Loucy (cell line): ENCODE results near the gene MYG1.

Experiments
- H2AFZ ChIP-seq: fragments of 200-600 bp; sonication (generic); 2 replicates; pipeline ENCODE4 v1.6.0; 2016; ENCODE audit warnings: antibody characterized with exemption, mild to moderate bottlenecking, low read length, moderate library complexity
- H3F3A ChIP-seq: fragments of 200-600 bp; 2 replicates; pipeline ENCODE4 v1.6.0; 2016; ENCODE audit warnings: antibody characterized with exemption, low read depth, mild to moderate bottlenecking
- H3K27me3 ChIP-seq: fragments of 200-600 bp; sonication (generic); 2 replicates; pipeline ENCODE4 v1.6.1; 2014; ENCODE audit warnings: low read length, mild to moderate bottlenecking; ENCODE audit not compliant: insufficient read depth, poor library complexity, severe bottlenecking
- H3K36me3 ChIP-seq: fragments of 200-600 bp; sonication (generic); 2 replicates; pipeline ENCODE4 v1.6.1; 2016; ENCODE audit warnings: low read length; ENCODE audit not compliant: insufficient read depth
- H3K4me1 ChIP-seq: fragments of 200-600 bp; sonication (generic); 2 replicates; pipeline ENCODE4 v1.5.1; 2014; ENCODE audit warnings: low read length, mild to moderate bottlenecking; ENCODE audit not compliant: insufficient read depth, poor library complexity, severe bottlenecking
- H3K4me2 ChIP-seq: fragments of 200-600 bp; sonication (generic); 2 replicates; pipeline ENCODE4 v1.6.0; 2014; ENCODE audit warnings: antibody characterized with exemption, low read length, low read depth, mild to moderate bottlenecking; ENCODE audit not compliant: poor library complexity, severe bottlenecking
- H3K4me3 ChIP-seq: fragments of 200-600 bp; sonication (generic); 2 replicates; pipeline ENCODE4 v1.5.1; 2014; ENCODE audit warnings: low read length, mild to moderate bottlenecking, mixed read lengths; ENCODE audit not compliant: poor library complexity, severe bottlenecking
- H3K79me2 ChIP-seq: fragments of 200-600 bp; sonication (generic); 2 replicates; pipeline ENCODE4 v1.6.1; 2014; ENCODE audit warnings: low read length; ENCODE audit not compliant: insufficient read depth
- H3K9ac ChIP-seq: fragments of 200-600 bp; sonication (generic); 2 replicates; pipeline ENCODE4 v1.6.0; 2014; ENCODE audit warnings: mild to moderate bottlenecking, low read depth, low read length, moderate library complexity; ENCODE audit not compliant: poor library complexity, severe bottlenecking
- H3K9me2 ChIP-seq: fragments of 200-600 bp; sonication (generic); replicated peaks from 2 replicates; pipeline ENCODE4 v1.6.1; 2016; ENCODE audit warnings: low read depth, low read length, mixed read lengths
- H3K9me3 ChIP-seq: fragments of 200-600 bp; sonication (generic); 2 replicates; pipeline ENCODE4 v1.6.1; 2014; ENCODE audit warnings: mild to moderate bottlenecking, antibody characterized with exemption, low read length, low read depth; ENCODE audit not compliant: insufficient read depth
- H4K20me1 ChIP-seq: fragments of 200-600 bp; sonication (generic); 2 replicates; pipeline ENCODE4 v1.6.0; 2014; ENCODE audit warnings: antibody characterized with exemption, low read length, mild to moderate bottlenecking; ENCODE audit not compliant: insufficient read depth, poor library complexity, severe bottlenecking
- CTCF ChIP-seq: fragments of 200-600 bp; sonication (generic); conservative IDR thresholded peaks from 2 replicates; pipeline ENCODE4 v1.5.1; 2014; ENCODE audit warnings: mild to moderate bottlenecking, antibody characterized with exemption, low read length
- EZH2phosphoT487 ChIP-seq: fragments of 200-600 bp; IDR thresholded peaks from 2 replicates; pipeline ENCODE4 v1.6.1; 2018; ENCODE audit warnings: antibody characterized with exemption, mild to moderate bottlenecking, moderate library complexity, borderline replicate concordance

Gene MYG1

GRCh38 chr12:53343449-53343848 lies 44.0 kb downstream of the MYG1 start:
- Histone ChIP-seq H3K27me3 (no peaks in the 10 kb centered on the region), H3K9me2 (no peaks in the 10 kb centered on the region), H4K20me1 (no peaks in the 10 kb centered on the region), H3K4me3 (no peak overlapping the region), H3K4me1 (peaks cover 13% of the 10 kb centered on the region), H3K9me3 (no peaks in the 10 kb centered on the region), H3K4me2 (no peak overlapping the region), H3F3A (no peaks in the 10 kb centered on the region), H2AFZ (no peak overlapping the region), H3K79me2 (no peaks in the 10 kb centered on the region), H3K9ac (no peak overlapping the region), H3K36me3 (no peaks in the 10 kb centered on the region)
- no peak for TF ChIP-seq CTCF
- TF ChIP-seq EZH2phosphoT487: no peak

- TF ChIP-seq EZH2phosphoT487 (no peak), CTCF (no peak)
- peak overlapping the region; percentile 81 for H3K4me2 ChIP-seq
- H3K27me3 ChIP-seq: no peaks in the 10 kb centered on the region
- H3K9me2 ChIP-seq: no peaks in the 10 kb centered on the region
- peak overlapping the region; percentile 24 for H2AFZ ChIP-seq
- H3K4me3 ChIP-seq: peak overlapping the region; percentile 67
- H3K79me2 ChIP-seq: no peaks in the 10 kb centered on the region
- H3K36me3 ChIP-seq: no peaks in the 10 kb centered on the region
- H3F3A ChIP-seq: no peaks in the 10 kb centered on the region
- H4K20me1 ChIP-seq: no peaks in the 10 kb centered on the region
- H3K9me3 ChIP-seq: no peaks in the 10 kb centered on the region
- H3K9ac ChIP-seq: no peak overlapping the region
- peaks cover 13% of the 10 kb centered on the region for H3K4me1 ChIP-seq
Observed at GRCh38 chr12:53343969-53344368, 44.5 kb downstream of the MYG1 start.

GRCh38 chr12:53344487-53344823 lies 45.0 kb downstream of the MYG1 start:
- H4K20me1 ChIP-seq: no peaks in the 10 kb centered on the region
- peak overlapping the region; percentile 24 for H2AFZ ChIP-seq
- no peaks in the 10 kb centered on the region for H3K79me2 ChIP-seq
- no peaks in the 10 kb centered on the region for H3K27me3 ChIP-seq
- peak overlapping the region; percentile 81 for H3K4me2 ChIP-seq
- H3K4me3 ChIP-seq: peak overlapping the region; percentile 67
- no peaks in the 10 kb centered on the region for H3K9me3 ChIP-seq
- peaks cover 13% of the 10 kb centered on the region for H3K4me1 ChIP-seq
- H3K36me3 ChIP-seq: no peaks in the 10 kb centered on the region
- TF ChIP-seq CTCF: no peak
- TF ChIP-seq EZH2phosphoT487: no peak
- H3F3A ChIP-seq: no peaks in the 10 kb centered on the region
- H3K9me2 ChIP-seq: no peaks in the 10 kb centered on the region
- H3K9ac ChIP-seq: peak overlapping the region; percentile 13
